GM19023 (cell line): ENCODE measurements around the gene M1AP.
A peak's percentile ranks its signal among the peaks of the same experiment; 100 is the strongest.
"Not testable (repeated sequence)": the region's sequence is repeated elsewhere in the genome, so short reads cannot be mapped to it uniquely, and the experiment has no call there.

Source experiments
- ATAC-seq: cut with Tn5 transposase; IDR thresholded peaks from one replicate; pipeline ENCODE4 v1.9.1; 2021; ENCODE audit warnings: mild to moderate bottlenecking, moderate library complexity; ENCODE audit not compliant: unreplicated experiment

The M1AP gene

DNA sequence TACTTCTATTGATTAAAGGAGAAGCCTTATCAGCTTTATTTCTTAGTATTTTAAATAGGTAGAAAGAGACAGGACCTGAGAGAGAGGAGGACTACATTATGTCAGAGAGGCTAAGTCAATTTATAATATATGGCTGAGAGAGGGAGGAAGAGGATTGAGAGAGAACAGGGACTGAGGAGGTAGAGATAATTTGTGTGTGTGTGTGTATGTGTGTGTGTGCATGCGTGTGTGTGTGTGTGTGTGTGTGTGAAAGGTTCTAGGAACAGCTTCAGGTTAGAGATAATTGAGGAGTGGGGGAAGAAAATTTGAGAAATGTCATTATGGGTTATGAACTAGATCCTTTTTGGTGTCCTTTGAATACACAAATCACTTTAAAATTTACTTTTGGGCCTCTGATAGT lies 78.4 kb downstream of the M1AP start:
- ATAC-seq: no peak

DNA sequence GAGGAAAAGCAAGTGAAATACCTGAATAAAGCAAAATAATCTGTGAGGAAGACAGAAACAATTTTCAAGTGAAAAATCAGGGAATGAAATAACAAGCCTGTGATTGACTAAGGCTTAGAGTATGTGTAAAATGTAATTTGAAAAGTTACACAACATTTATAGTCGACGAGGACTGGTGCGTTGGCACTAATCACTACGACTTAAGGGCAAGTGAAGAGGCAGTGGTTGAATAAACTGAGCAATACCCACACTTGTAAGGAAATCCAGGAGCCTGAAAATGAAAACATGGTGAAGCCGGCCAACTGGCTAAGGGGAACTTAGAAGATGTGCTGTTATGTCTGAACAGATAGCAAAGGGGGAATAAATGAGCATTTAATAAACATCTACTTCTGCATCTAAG lies 80.2 kb downstream of the M1AP start:
- no peak for ATAC-seq

DNA sequence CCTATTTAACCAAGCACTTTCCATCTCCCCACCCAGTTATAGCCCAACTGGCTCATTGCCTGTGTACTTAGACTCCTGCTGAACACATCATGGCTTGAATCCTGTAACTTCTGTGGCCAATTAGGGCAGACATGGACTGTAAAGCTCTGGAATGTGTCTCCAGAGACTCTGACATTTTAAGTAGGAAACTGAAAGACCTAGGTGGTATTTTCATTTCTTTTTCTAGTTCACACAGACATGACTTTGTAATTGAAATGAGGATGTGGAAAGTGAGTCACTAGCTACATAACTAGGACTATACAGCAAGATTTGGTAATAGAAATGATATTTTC lies 81.4 kb downstream of the M1AP start:
- ATAC-seq: no peak

DNA sequence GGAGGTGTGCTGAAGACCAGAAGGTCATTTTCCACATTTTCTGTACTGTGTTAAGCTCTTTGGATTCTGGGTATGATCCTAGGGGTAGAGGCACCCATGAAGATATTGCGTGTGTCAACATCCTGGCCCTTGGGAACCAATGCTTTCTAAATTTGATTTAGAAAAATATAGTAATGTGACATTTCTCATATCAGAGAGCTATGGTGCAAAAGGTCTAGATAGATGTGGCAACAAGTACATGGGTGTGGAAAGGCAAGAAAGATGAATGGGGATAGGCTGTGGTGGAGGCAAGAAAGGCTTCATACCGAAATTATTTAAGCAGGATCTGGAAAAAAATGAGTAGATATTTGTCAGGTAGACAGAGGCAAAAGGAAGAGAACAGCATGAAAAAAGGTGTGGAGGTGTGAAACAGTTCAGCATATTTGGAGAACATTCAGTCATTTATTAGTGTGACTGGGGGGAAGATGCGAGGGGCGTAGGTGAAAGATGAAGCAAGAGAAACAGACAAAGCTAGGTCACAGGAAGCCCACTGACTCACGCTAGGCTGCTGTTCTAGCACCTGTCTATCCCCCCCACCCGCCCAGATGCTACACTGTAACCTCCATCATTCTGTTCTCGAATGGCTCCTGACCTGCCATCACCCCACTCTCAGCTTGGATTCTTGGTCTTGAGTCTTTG lies 81.9 kb downstream of the M1AP start:
- ATAC-seq: no peak

DNA sequence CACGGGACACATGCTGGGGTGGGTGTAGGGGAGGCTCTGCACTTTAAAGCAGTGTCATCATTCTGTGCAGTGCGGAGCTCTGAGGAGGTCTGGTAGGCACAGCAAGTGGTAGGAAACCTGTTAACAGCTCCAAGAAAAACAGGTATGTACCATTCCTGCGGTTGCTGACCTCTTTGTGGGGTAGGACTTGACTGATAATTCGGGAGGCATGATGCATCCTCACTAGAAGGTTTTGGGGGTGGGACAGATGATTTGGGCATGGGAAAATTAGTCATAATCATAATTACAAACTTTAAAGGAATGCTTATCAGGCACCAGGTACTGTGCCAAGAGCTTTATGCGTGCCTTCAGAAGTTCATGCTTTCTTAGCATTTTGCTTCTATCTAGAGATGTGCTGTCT lies 83.9 kb downstream of the M1AP start:
- ATAC-seq: no peak

DNA sequence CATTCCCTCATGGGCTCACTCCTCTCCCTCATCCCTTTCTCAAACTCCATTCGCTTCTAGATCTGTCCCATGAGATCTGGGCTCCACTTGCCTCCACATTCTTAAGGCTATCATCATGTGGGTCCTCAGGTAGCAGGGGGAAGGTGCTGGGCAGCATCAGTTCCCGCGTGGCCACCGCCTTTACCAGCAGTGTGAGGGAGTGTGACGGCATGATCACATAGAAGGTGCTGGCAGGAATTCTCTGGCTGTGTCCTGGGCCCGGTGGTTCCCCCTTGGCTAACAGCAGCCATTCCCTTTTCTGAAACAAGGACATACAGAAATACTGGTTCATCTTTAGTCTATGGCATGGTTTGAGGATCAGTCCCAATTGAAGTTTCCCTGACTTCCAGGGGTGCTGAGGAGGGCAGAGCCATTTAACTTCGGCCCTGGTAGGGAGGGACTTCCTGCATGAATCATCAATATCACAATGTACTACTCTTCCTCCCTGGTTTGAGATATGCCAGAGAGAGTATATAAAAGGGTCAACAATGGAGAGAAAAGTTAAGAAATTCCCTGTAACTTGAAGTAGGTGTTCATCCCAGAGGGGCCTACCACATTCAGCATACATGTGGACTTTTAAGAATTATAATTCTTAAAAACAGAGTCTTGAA lies 85.9 kb downstream of the M1AP start:
- ATAC-seq: no peak

DNA sequence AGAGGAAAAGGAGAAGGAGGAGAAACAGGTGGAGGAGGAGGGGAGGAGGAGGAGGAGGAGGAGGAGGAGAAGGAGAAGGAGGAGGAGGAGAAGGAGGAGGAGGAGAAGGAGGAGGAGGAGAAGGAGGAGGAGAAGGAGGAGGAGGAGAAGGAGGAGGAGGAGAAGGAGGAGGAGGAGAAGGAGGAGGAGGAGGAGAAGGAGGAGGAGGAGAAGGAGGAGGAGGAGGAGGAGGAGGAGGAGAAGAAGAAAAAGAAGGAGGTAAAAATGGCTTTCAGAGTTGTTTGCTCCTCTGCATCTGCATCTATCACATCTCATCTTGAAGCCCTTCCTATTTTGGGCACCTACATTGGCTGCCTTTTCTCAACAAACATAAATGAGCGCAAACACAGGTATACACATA lies 87.1 kb downstream of the M1AP start:
- ATAC-seq: not testable (repeated sequence)

DNA sequence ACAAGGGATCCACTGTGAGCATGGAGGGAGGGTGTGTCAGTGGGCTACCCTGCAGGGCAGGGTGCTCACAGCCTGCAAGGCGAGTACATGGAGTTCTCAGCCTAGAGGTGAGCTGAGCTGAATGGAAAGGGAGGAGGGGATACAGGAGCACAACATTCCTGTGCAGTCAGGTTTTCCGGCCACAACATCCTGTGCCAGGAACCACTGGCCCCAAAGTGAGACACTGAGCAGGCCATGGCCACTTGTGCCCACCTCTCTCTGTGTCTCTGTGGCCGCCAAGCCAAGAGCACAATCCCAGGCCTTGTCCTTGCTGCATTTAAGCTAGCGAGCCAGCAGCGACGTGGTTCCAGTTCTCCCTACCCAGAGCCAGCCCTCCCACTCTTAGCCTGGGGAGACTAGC lies 87.5 kb downstream of the M1AP start:
- no peak for ATAC-seq

DNA sequence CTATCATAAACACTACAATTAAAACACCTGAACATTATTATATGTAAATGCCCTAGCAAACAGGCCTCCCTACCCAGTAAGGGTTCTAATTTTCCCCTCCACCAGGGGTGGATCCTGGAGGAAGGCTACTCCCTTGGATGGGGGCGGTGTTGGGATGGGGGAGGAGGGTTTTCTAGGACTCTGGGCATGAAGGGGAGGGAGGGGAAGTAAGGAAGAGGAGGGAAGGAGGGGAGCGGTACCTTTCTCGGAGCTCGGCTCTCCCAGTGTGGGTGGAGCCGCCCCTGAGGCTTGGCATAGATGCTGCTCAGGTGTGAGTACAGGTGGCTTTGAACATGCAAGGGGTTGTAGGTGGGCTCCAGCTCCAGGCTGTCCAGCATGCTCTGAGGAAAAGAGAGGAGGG lies 88.2 kb downstream of the M1AP start:
- ATAC-seq: no peak

DNA sequence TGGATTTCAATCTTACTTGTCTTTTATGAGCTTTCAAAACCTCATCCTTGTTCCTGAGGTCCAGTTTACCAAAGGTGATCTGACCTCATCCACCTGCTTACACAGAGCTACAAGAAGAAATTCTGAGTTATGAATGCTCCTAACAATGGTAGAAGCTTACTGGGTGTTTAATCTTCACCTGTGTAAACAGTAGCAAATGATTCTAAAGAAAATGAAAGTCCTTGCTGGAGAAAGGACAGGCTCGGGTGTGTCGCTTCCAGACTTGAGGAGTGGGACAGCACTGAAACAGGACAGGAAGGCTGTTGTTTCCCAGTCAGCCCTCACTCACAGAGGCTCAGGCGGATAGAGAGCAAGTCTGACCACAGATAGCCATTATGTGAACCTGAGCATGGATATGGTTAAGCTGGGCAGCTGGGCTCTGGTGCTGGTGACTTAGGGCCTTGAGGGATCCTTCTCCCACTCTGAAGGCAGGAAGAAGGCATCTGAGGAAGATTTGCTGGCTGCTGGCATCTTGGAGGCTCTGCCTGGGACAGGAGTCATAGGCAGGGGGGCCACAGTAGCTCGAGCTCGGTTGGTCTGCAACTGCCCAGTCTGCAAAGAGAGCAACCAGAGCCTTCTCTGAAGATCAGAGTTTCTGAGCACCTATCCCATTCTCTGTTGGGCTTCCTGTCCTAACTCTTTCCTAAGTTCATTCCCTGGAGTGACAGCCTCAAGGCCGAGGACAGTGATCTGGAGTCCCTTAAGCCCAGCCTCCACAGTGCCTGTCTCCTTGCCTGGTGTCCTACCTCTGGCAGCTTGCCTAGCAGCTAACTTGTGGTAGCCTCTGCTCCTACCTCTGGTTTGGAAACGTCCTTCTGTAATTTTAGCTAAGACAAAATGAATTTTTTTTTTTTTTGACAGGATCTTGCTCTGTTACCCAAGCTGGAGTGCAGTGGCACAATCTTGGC lies 89.6 kb downstream of the M1AP start:
- ATAC-seq: no peak

DNA sequence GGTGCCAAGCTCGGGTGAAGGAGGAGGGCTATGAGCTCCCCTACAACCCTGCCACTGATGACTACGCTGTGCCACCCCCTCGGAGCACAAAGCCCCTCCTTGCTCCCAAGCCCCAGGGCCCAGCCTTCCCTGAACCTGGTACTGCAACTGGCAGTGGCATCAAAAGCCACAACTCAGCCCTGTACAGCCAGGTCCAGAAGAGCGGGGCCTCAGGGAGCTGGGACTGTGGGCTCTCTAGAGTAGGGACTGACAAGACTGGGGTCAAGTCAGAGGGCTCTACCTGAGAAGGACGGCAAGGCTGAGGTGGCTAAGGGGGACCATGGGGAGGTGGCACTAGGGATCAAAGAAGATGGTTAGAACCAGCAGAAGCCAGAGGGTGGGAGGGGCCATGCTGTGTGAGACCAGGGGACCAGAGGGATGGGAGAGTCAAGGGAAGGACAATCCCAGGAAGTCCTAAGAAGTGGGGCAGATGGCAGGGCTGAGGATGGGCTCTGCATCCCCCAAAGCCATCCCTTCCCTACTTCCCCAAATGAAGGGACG lies 91.2 kb downstream of the M1AP start:
- ATAC-seq: no peak

DNA sequence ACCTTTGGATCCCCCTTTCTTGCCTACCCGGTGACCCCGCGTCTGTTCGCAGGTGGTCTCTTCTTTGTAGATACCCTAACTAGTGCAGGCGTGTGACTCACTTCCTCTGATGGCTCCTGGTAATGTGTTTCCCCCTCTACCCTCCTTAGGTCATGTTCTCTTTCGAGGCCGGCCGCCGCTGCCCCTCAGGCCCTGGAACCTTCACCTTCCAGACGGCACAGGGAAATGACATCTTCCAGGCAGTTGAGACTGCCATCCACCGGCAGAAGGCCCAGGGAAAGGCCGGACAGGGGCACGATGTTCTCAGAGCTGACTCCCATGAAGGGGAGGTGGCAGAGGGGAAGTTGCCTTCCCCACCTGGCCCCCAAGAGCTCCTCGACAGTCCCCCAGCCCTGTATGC lies 92.0 kb downstream of the M1AP start:
- ATAC-seq: no peak

DNA sequence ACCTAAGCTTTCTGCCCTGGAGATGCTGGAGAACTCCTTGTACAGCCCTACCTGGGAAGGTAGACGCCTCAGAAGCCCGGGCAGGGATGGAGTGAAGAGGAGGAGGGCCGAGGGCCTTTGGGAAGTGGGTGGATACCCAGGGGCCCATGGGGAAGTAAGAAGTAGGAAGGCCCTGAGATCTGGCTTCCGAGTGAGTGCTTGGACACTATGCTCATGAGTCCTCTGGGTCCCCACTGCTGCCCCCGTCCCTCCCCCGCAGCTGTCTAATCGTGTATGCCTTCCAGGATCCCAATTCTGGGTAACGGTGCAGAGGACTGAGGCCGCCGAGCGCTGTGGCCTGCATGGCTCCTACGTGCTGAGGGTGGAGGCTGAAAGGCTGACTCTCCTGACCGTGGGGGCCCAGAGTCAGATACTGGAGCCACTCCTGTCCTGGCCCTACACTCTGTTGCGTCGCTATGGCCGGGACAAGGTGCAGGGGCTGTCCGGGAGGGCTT lies 92.5 kb downstream of the M1AP start:
- ATAC-seq: no peak

DNA sequence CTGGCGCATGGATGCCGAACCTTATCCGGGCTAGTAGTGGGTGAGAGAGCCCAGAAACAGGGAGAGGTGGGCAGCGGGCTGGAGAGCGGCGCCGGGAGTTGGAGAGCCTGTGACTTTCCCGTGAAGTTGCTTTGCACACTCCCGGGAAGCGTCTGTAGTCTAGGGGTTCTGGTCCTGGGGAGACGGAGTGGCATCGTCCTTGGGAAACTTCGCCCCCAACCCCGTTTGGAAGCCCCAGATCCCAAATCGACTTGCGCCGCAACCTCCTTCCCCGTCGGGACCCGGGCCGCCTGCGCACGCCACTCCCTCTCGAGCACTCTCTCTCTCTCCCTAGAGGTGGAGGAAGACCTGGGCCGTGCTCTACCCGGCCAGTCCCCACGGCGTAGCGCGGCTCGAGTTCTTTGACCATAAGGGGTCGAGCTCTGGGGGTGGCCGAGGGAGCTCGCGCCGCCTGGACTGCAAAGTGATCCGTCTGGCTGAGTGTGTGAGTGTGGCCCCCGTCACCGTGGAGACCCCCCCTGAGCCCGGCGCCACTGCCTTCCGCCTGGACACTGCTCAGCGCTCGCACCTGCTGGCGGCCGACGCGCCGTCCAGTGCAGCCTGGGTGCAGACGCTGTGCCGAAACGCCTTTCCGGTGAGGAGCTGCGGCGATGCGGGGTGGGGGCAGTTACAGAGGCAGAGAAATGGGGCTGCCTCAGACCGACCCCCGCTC lies 93.2 kb downstream of the M1AP start:
- ATAC-seq: peak; percentile 55

DNA sequence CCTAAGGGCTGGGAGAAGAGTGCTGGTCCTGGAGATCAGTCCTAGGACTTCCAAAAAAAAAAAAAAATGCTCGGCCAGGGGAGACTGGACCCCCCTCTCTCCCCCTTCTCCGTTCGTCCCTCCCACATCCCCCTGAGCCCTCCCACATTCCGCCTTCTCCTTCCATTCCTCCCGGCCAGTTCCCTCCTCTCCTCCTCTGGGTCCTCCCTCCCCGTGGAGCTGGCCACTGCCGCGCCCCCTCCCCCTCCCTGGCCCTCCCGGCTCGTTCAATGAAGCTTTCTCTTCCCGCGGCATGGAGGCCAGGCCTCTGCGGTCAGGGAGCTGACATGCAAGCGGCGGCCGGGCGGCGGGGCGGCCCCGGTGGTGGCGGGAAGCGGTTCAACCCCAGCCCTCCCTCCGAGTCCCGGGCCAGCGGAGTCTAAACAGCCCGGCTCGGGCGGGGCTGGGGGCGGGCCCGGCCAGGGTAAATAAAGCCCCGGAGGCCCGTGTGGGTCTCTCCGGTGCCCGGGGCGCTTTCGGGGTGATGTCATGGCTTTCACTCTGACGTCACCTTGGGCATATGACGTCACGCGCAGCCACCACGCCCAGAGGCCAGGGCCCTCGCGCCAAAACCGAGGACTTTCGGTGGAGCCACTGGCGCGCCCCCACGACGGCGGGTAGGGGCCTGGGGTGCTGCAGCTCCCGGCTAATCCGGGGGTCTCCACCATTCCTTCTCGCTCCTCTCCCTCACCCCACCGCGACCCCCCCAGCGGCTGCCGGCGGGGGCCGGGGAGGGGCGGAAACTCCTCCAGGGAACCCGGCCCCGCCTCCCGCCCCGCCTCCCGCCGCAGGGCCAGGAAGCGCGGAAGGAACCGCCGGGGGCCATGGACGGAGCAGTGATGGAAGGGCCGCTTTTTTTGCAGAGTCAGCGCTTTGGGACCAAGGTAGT lies 94.0 kb downstream of the M1AP start, which contains the start of the genes DOK1 and LOXL3:
DOK1 (plus strand) TSS at position 829 of the 928 bp plus-strand sequence; CDS start at position 864, 35 bp downstream.
LOXL3 (minus strand) TSS at position 51 of the 928 bp plus-strand sequence. CDS start 1,308 bp downstream, outside the sequence.
- ATAC-seq: peak; percentile 64

DNA sequence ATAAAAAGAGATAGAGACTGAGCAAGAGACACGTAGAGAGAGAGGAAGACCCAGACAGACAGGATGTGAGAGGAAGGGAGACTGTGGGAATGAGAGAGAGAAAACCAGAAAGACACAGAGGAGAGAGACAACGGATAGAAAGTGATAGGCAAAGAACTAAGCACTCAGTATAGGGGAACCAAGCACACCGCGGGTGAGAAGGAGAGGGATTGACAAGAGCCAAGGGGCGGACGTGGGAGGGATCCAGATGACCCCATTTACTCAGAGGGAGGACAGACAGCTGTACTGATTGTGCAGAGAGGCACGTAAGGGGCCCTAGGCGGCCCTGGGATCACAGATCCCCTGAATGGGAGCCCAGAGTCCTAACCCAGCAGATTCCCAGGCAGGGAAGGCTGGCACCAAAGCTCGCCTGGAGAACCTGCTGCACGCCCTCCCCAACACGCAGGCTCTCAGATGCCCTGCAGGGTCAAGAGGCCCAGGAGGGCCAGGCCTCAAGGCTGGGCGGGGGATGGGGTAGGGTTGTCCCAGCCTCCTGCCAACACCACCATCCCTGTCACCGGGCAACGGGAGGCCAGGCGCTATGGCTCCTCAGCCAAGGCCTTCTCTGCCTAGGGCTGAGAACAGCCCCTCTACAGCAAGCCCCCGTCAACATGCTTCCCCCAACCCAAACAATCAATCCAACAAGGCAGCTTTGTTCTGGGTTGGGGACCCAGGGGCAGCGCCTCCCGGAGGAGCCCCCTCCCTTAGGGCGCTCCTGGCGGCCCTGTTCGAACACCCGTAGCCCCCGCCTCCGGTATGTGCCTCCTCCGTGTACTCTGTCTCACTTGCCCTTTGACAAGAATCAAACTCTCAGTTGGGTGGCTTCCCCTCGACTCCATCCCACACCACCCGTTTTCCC lies 95.0 kb downstream of the M1AP start:
- no peak for ATAC-seq

DNA sequence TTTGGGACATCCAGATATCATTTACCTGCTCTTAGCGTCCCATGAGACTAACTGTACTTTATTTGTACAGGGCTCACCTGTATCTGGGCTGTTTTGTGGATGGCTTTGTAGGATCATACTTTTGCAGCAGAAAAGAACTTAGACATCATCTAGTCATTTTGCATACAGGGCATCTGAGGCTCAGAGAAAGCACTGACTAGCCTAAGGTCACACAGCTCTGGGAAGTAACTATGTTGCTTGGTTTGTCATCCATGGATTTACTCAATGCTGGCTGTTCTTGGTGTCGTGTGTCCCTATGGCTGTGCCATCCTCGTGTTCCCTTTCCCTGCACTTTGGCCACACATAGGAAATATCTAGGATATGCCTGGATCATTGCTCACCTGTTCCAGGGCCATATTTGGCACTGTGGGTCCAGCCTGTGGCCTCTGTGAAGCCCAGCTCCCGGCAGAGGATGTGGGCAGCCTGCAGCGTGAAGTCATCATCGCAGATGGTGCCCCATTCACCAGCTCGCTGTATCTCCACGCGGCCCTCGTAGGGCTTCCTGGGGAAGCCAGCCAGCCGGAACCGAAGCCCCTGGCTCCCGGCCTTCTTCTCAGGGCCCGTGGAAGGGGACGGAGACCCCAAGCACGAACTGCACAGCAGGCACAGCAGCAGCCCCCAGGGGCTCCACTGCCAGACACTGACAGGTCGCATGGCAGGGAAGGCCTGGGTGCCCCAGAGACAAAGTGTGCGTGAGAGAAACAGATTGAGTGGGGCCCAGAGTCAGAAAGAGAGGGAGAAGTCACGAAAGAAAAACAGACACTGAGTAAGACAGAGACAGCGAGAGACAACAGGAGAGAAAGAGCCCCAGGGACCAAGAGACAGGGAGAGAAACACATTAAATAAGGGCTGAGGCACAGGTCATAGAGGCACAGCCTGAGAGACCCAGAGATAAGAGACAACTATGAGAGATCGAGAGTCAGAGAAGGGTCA lies 95.9 kb downstream of the M1AP start:
- ATAC-seq: no peak
